NK-92 (cell line): ENCODE measurements around the gene GOLM1.
"Not testable (repeated sequence)": the region's sequence is repeated elsewhere in the genome, so short reads cannot be mapped to it uniquely, and the experiment has no call there.

Experiments used
- DNase-seq: peaks from one replicate; lab custom pipeline; 2025; ENCODE audit not compliant: unreplicated experiment; lab: John Stamatoyannopoulos, UW

Gene GOLM1

DNA sequence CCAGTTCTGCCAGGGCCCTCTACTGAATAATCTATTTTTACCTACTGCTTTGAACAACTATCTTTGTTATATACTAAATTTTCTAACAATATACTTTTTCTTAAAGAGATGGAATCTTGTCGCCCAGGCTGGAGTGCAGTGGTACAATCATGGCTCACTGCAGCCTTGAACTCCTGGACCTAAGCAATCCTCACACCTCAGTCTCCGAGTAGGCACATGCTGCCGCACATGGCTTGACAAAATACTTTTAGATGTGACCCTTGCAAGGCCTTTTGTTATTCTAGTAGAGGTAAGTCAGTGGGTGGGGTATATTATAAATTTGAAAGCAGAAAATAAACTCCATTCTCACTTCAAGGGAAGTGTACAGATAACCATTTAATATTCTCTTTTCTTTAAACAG, 7.9 kb downstream of the GOLM1 start:
- DNase-seq = no peak

DNA sequence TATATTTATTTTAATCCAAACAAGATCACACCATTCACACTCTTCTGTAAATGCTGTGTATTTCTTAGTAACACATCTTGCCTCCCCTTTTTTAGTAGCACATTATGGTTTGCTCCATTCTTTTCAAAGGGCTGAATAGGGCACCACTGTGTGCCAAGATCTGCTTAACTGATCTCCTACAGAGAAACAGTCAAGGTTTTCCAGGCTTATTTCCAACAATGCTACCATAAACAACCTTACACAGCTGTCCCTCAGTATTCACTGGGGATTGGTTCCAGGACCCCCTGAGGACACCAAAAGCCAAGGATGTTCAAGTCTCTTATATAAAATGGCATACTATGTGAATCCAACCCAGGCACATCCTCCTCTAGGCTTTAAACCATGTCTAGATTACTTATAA, 16.5 kb downstream of the GOLM1 start:
- no peak for DNase-seq

GRCh38 chr9:86079865-86080469, 19.4 kb downstream of the GOLM1 start:
- no peak for DNase-seq

GRCh38 chr9:86079421-86079831, 19.9 kb downstream of the GOLM1 start:
- DNase-seq = no peak

GRCh38 chr9:86078731-86079130, 20.6 kb downstream of the GOLM1 start:
- no peak for DNase-seq

GRCh38 chr9:86077276-86077675, 22.1 kb downstream of the GOLM1 start:
- DNase-seq = no peak

DNA sequence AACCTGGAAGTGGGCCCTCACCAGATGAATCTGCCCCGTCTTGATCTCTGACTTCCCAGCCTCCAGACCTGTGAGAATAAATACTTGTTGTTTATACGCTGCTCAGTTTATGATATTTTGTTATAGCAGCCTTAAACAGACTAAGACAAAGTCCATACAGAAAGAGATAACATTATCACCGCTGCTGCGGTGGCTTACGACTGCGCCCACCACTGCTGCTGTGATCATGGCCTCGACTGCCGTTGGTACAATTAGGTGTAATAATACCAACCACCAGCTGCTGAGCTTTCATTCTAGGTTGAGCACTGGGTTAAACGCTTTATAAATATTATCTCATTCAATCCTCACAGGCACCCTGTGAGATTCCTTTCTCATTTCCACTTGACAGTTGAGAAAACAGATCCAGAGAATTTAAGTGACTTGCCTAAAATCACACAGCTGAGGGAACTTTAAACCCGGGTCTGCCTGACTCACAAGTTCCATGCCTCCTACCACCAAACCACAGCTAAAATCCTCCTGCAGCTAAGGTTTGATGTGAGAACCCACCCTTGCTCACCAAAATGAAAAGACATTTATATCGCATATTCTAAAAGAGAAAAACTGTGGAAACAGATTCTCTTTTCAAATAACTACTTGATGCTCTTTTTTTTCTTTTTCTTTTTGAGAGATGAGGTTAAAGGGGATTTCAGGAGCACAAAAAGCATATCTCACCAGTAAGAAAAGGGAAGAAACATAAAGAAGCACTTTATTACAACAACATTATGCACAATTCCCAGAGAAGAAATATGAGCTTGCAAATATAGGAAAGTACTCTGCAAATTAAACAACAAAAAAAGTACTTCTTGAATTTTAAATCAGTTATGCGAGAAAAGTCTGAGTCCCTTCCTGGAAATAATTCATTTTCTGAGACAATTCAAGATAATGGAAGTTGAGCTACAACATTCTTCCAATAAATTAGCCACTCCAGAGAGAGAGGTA, 23.9 kb downstream of the GOLM1 start:
- no peak for DNase-seq

GRCh38 chr9:86073839-86074238, 25.5 kb downstream of the GOLM1 start:
- DNase-seq = no peak

DNA sequence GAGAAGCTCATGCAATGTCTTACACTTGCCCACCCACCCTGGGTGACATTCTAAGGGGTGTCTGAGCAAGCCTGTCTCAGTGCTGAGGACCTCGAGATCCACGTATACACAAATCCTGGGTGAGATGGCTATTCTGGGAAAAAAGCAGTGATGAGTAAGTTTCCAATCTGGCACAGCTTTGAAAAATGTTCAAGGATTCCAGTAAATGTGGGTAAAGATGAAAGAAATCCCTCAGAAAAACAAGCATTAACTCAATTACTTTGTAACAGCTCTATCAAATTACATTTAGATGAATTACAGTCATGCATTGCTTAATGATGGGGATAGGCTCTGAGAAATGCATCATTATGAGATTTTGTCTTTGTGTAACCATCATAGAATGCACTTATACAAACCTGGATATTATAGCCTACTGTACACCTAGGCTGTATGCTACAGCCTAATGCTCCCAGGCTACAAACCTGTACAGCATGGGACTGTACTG, 26.9 kb downstream of the GOLM1 start:
- no peak for DNase-seq

GRCh38 chr9:86069206-86069869, 30.0 kb downstream of the GOLM1 start:
- DNase-seq = no peak

GRCh38 chr9:86064220-86064619, 35.1 kb downstream of the GOLM1 start:
- DNase-seq = no peak

- no peak for DNase-seq
These were observed 36.3 kb downstream of the GOLM1 start for GRCh38 chr9:86062845-86063693.

GRCh38 chr9:86061972-86062739, 37.2 kb downstream of the GOLM1 start:
- DNase-seq = no peak

DNA sequence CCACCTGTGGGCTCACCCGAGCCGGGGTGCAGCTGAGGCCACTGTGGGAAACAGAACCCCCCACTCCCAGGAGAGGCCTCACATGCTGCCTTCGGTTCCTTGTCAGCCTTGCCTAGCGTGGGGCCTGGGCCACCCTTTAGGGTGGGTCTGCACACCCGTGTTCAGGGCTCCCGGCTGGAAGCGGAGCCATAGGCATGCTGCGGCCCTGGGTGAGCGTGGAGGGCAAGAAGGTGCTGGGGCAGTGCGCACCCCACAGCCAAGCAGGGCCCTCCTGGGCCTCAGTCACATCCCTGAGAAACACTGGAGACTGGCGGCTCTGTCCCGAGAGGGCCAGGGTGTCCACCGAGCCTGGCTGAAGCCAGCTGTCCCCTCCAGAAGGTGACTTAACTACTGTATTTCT, 41.9 kb downstream of the GOLM1 start:
- DNase-seq = no peak

- DNase-seq = no peak
These were observed 44.7 kb downstream of the GOLM1 start for GRCh38 chr9:86054695-86055094.

GRCh38 chr9:86052556-86053468, 46.5 kb downstream of the GOLM1 start:
- no peak for DNase-seq

DNA sequence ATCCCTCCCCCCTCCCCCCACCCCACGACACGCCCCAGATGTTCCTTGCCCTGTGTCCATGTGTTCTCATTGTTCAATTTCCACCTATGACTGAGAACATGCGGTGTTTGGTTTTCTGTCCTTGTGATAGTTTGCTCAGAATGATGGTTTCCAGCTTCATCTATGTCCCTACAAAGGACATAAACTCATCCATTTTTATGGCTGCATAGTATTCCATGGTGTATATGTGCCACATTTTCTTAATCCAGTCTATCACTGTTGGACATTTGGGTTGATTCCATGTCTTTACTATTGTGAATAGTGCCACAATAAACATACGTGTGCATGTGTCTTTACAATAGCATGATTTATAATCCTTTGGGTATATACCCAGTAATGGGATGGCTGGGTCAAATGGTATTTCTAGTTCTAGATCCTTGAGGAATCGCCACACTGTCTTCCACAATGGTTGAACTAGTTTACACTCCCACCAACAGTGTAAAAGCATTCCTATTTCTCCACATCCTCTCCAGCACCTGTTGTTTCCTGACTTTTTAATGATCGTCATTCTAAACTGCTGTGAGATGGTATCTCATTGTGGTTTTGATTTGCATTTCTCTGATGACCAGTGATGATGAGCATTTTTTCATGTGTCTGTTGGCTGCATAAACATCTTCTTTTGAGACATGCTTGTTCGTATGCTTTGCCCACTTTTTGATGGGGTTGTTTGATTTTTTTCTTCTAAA, 51.2 kb downstream of the GOLM1 start:
- DNase-seq = not testable (repeated sequence)

- no peak for DNase-seq
These were observed 52.0 kb downstream of the GOLM1 start for GRCh38 chr9:86047361-86047760.
